Stimulated activated CD4-positive, alpha-beta T cell treated with anti-CD3 and anti-CD28 coated beads, Interleukin-12 subunit alpha, Interleukin-12 subunit beta, amount 100 ng/mL, for 24 hours (primary cell): Measurements from ENCODE around the gene RILP.

Source experiments
- DNase-seq, 2 experiments: peaks; one replicate each; pipeline ENCODE4 v3.0.0-alpha.2; 2020; ENCODE audit warnings: low read depth in 2 of 2

RILP gene

GRCh38 chr17:1629504-1630310 lies 20.0 kb downstream of the RILP start:
- DNase-seq, result peak in 1 of 2 experiments; percentile 76

- DNase-seq, result peak; percentile 80 to 85
These were observed 20.7 kb downstream of the RILP start for GRCh38 chr17:1628856-1629503.

GRCh38 chr17:1627982-1628855 lies 21.4 kb downstream of the RILP start, which contains the start of gene SLC43A2:
Gene SLC43A2 (minus strand): TSS chr17:1628834. CDS start chr17:1627874, 960 bp downstream.
- peak; percentile 53 to 60 for DNase-seq

GRCh38 chr17:1627182-1627981 lies 22.3 kb downstream of the RILP start:
- no peak for DNase-seq

GRCh38 chr17:1626333-1626732 lies 23.3 kb downstream of the RILP start:
- DNase-seq, result no peak

GRCh38 chr17:1625581-1625980 lies 24.1 kb downstream of the RILP start:
- DNase-seq, result no peak

GRCh38 chr17:1625053-1625452 lies 24.6 kb downstream of the RILP start:
- DNase-seq, result no peak

GRCh38 chr17:1624650-1625049 lies 25.0 kb downstream of the RILP start:
- no peak for DNase-seq

GRCh38 chr17:1623057-1623630 lies 26.5 kb downstream of the RILP start:
- no peak for DNase-seq

- DNase-seq, result no peak
These were observed 28.3 kb downstream of the RILP start for GRCh38 chr17:1621273-1621954.

GRCh38 chr17:1620486-1620885 lies 29.2 kb downstream of the RILP start:
- no peak for DNase-seq

GRCh38 chr17:1617620-1618174 lies 32.0 kb downstream of the RILP start:
- DNase-seq, result no peak

- DNase-seq, result no peak
These were observed 33.6 kb downstream of the RILP start for GRCh38 chr17:1616101-1616500.

- no peak for DNase-seq
These were observed 37.3 kb downstream of the RILP start for GRCh38 chr17:1612400-1612799.

- no peak for DNase-seq
These were observed 38.0 kb downstream of the RILP start for GRCh38 chr17:1611715-1612114.

GRCh38 chr17:1608676-1609075 lies 41.0 kb downstream of the RILP start:
- DNase-seq, result no peak

- DNase-seq, result no peak
These were observed 41.7 kb downstream of the RILP start for GRCh38 chr17:1607971-1608320.

- DNase-seq, result peak; percentile 10 to 32
These were observed 43.2 kb downstream of the RILP start for GRCh38 chr17:1606352-1606985.

GRCh38 chr17:1605681-1606351 lies 43.9 kb downstream of the RILP start:
- no peak for DNase-seq
